ENCODE results near the gene LAMP5.

DNA sequence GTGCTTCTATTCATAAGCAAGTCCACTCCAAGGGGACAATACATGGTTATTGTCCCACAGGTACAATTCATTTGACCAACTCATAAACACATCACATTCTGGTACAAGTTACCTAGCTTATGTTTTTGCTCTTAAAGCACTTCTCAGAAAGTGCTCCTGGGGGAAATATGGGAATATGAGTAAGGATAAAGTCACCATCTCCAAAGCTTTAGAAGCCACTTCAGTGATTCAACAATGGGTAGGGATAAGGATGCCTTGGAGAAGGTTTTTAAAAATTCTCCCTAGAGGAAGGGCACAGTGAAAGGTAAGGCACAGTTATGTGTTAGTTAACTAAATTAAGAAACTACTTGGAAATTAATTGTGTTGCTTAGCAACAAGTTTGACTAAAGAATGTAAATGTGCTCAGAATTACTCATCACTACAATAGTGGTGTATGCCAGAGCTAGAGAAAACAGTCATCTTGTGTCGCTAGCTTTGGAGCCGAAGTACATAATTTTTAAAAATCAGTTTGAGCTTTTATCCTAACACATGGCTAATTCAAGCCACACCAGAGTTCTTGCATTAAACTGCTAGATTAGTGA, 39.5 kb upstream of the LAMP5 start:
- TF ChIP-seq POLR2AphosphoS5 (IDR thresholded peaks at IDR 0.05; ENCODE audit: low read depth) (no peak), EZH2 (IDR thresholded peaks at IDR 0.05; ENCODE audit: low read depth, unreplicated experiment) (no peak), CREB1 (CRISPR knock-in tag; IDR thresholded peaks at IDR 0.05; ENCODE audit: low read depth) (no peak), STAT1 (IDR thresholded peaks at IDR 0.05; ENCODE audit: unreplicated experiment) (no peak), JUNB (IDR thresholded peaks at IDR 0.05; ENCODE audit: unreplicated experiment) (no peak)
- TF ChIP-seq, protein P1, sequence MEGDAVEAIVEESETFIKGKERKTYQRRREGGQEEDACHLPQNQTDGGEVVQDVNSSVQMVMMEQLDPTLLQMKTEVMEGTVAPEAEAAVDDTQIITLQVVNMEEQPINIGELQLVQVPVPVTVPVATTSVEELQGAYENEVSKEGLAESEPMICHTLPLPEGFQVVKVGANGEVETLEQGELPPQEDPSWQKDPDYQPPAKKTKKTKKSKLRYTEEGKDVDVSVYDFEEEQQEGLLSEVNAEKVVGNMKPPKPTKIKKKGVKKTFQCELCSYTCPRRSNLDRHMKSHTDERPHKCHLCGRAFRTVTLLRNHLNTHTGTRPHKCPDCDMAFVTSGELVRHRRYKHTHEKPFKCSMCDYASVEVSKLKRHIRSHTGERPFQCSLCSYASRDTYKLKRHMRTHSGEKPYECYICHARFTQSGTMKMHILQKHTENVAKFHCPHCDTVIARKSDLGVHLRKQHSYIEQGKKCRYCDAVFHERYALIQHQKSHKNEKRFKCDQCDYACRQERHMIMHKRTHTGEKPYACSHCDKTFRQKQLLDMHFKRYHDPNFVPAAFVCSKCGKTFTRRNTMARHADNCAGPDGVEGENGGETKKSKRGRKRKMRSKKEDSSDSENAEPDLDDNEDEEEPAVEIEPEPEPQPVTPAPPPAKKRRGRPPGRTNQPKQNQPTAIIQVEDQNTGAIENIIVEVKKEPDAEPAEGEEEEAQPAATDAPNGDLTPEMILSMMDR (conservative IDR thresholded peaks at IDR 0.05; ENCODE audit: low read depth in 2 of 2) = no peak
- TF ChIP-seq, protein P2, sequence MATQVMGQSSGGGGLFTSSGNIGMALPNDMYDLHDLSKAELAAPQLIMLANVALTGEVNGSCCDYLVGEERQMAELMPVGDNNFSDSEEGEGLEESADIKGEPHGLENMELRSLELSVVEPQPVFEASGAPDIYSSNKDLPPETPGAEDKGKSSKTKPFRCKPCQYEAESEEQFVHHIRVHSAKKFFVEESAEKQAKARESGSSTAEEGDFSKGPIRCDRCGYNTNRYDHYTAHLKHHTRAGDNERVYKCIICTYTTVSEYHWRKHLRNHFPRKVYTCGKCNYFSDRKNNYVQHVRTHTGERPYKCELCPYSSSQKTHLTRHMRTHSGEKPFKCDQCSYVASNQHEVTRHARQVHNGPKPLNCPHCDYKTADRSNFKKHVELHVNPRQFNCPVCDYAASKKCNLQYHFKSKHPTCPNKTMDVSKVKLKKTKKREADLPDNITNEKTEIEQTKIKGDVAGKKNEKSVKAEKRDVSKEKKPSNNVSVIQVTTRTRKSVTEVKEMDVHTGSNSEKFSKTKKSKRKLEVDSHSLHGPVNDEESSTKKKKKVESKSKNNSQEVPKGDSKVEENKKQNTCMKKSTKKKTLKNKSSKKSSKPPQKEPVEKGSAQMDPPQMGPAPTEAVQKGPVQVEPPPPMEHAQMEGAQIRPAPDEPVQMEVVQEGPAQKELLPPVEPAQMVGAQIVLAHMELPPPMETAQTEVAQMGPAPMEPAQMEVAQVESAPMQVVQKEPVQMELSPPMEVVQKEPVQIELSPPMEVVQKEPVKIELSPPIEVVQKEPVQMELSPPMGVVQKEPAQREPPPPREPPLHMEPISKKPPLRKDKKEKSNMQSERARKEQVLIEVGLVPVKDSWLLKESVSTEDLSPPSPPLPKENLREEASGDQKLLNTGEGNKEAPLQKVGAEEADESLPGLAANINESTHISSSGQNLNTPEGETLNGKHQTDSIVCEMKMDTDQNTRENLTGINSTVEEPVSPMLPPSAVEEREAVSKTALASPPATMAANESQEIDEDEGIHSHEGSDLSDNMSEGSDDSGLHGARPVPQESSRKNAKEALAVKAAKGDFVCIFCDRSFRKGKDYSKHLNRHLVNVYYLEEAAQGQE (IDR thresholded peaks at IDR 0.05; ENCODE audit: unreplicated experiment) = no peak

All from GM23338 (cell line).